SK-N-SH treated with all-trans-retinoic acid at 6 μM for 48 hours (cell line): ENCODE measurements around the gene PINK1.

Experiments
- ATAC-seq: fragments of 200-7000 bp; cut with Tn5 transposase; 3 replicates; pipeline ENCODE4 v1.9.1; 2020; ENCODE audit warnings: mild to moderate bottlenecking, moderate library complexity
- ARNTL ChIP-seq: fragments of 450-650 bp; formaldehyde crosslinking; IDR thresholded peaks from 2 replicates; pipeline ENCODE4 v1.5.0; 2020; ENCODE audit warnings: low read depth, mild to moderate bottlenecking, moderate library complexity, borderline replicate concordance
- BACH2 ChIP-seq: fragments of 250-450 bp; sonication (Bioruptor Pico); IDR thresholded peaks from 2 replicates; pipeline ENCODE4 v1.9.0; 2021; ENCODE audit warnings: mild to moderate bottlenecking, borderline replicate concordance
- CREB5 ChIP-seq: fragments of 250-450 bp; sonication (Bioruptor Pico); IDR thresholded peaks from 2 replicates; pipeline ENCODE4 v1.5.1; 2020; ENCODE audit warnings: low read depth, mild to moderate bottlenecking, moderate library complexity
- CSDC2 ChIP-seq: fragments of 250-450 bp; sonication (Bioruptor Pico); IDR thresholded peaks from 2 replicates; pipeline ENCODE4 v1.5.0; 2020; ENCODE audit warnings: mild to moderate bottlenecking, moderate library complexity
- CSRNP3 ChIP-seq: fragments of 250-450 bp; sonication (Bioruptor Pico); IDR thresholded peaks from 2 replicates; pipeline ENCODE4 v1.5.1; 2021; ENCODE audit warnings: mild to moderate bottlenecking, moderate library complexity
- GLIS3 ChIP-seq: fragments of 250-450 bp; sonication (Bioruptor Pico); IDR thresholded peaks from 2 replicates; pipeline ENCODE4 v1.5.0; 2020; ENCODE audit warnings: mild to moderate bottlenecking, moderate library complexity
- ISL1 ChIP-seq: fragments of 250-450 bp; sonication (Bioruptor Pico); IDR thresholded peaks from 2 replicates; pipeline ENCODE4 v2.1.2; 2022; ENCODE audit warnings: mild to moderate bottlenecking, moderate library complexity
- OSR1 ChIP-seq: fragments of 250-450 bp; sonication (Bioruptor Pico); IDR thresholded peaks from 2 replicates; pipeline ENCODE4 v1.8.0; 2022; ENCODE audit warnings: moderate library complexity, mild to moderate bottlenecking, inconsistent platforms
- PATZ1 ChIP-seq: fragments of 250-450 bp; sonication (Bioruptor Pico); IDR thresholded peaks from 2 replicates; pipeline ENCODE4 v1.8.0; 2020; ENCODE audit warnings: mild to moderate bottlenecking, moderate library complexity, borderline replicate concordance
- POU6F1 ChIP-seq: fragments of 250-450 bp; sonication (Bioruptor Pico); IDR thresholded peaks from 2 replicates; pipeline ENCODE4 v1.8.0; 2021; ENCODE audit warnings: low read depth, mild to moderate bottlenecking, moderate library complexity, borderline replicate concordance
- RARB ChIP-seq: fragments of 250-450 bp; sonication (Bioruptor Pico); IDR thresholded peaks from 2 replicates; pipeline ENCODE4 v1.8.0; 2021; ENCODE audit warnings: mild to moderate bottlenecking, moderate library complexity
- SNAI2 ChIP-seq: fragments of 250-450 bp; sonication (Bioruptor Pico); IDR thresholded peaks from 2 replicates; pipeline ENCODE4 v1.5.0; 2020; ENCODE audit warnings: mild to moderate bottlenecking, moderate library complexity
- TCF4 ChIP-seq: fragments of 250-450 bp; sonication (Bioruptor Pico); IDR thresholded peaks from 2 replicates; pipeline ENCODE4 v1.8.0; 2021; ENCODE audit warnings: mild to moderate bottlenecking, moderate library complexity, borderline replicate concordance
- TOX ChIP-seq: fragments of 250-450 bp; sonication (Bioruptor Pico); IDR thresholded peaks from 2 replicates; pipeline ENCODE4 v1.8.0; 2021; ENCODE audit warnings: mild to moderate bottlenecking, moderate library complexity, borderline replicate concordance
- TSHZ2 ChIP-seq: fragments of 250-450 bp; sonication (Bioruptor Pico); IDR thresholded peaks from 2 replicates; pipeline ENCODE4 v1.5.0; 2020; ENCODE audit warnings: mild to moderate bottlenecking, moderate library complexity
- ZC3H10 ChIP-seq: fragments of 250-450 bp; sonication (Bioruptor Pico); IDR thresholded peaks from 2 replicates; pipeline ENCODE4 v1.5.1; 2021; ENCODE audit warnings: mild to moderate bottlenecking, moderate library complexity
- ZFP3 ChIP-seq: fragments of 250-450 bp; sonication (Bioruptor Pico); IDR thresholded peaks from 2 replicates; pipeline ENCODE4 v1.5.0; 2020; ENCODE audit warnings: mild to moderate bottlenecking, moderate library complexity
- ZFP30 ChIP-seq: fragments of 450-650 bp; formaldehyde crosslinking; IDR thresholded peaks from 2 replicates; pipeline ENCODE4 v1.5.0; 2022; ENCODE audit warnings: mild to moderate bottlenecking, moderate library complexity
- ZNF565 ChIP-seq: fragments of 450-650 bp; formaldehyde crosslinking; conservative IDR thresholded peaks from 2 replicates; pipeline ENCODE4 v1.5.0; 2020; ENCODE audit warnings: low read depth, mild to moderate bottlenecking, moderate library complexity
- ZNF70 ChIP-seq: fragments of 450-650 bp; formaldehyde crosslinking; IDR thresholded peaks from 2 replicates; pipeline ENCODE4 v1.5.0; 2020; ENCODE audit warnings: mild to moderate bottlenecking, moderate library complexity
- ZNF8 ChIP-seq: fragments of 450-650 bp; formaldehyde crosslinking; IDR thresholded peaks from 2 replicates; pipeline ENCODE4 v1.5.0; 2020; ENCODE audit warnings: mild to moderate bottlenecking, moderate library complexity

Gene PINK1

GRCh38 chr1:20682571-20683236 is 49.4 kb downstream of the PINK1 start (continued):
- TF ChIP-seq PATZ1 (no peak), CREB5 (CRISPR knock-in tag) (no peak), TCF4 (CRISPR knock-in tag) (no peak), ZNF565 (CRISPR knock-in tag) (no peak)

GRCh38 chr1:20683614-20684013 is 50.4 kb downstream of the PINK1 start:
- ATAC-seq, result no peak
- TF ChIP-seq ZC3H10 (CRISPR knock-in tag) (no peak), OSR1 (no peak), POU6F1 (CRISPR knock-in tag) (no peak), TCF4 (CRISPR knock-in tag) (no peak), ZFP3 (no peak)

GRCh38 chr1:20684050-20684620 is 50.9 kb downstream of the PINK1 start:
- ATAC-seq, result no peak
- TF ChIP-seq ARNTL (CRISPR knock-in tag), result no peak
- no peak for TF ChIP-seq ZFP30 (CRISPR knock-in tag)
- TF ChIP-seq TOX, result no peak
- TF ChIP-seq CREB5 (CRISPR knock-in tag), result no peak
- no peak for TF ChIP-seq PATZ1
- TF ChIP-seq CSRNP3, result no peak
- no peak for TF ChIP-seq ZNF70 (CRISPR knock-in tag)
- TF ChIP-seq GLIS3 (CRISPR knock-in tag), result no peak
- no peak for TF ChIP-seq POU6F1 (CRISPR knock-in tag)
- TF ChIP-seq CSDC2, result no peak
- no peak for TF ChIP-seq OSR1
- TF ChIP-seq RARB, result no peak
- no peak for TF ChIP-seq TSHZ2 (CRISPR knock-in tag)
- no peak for TF ChIP-seq SNAI2 (CRISPR knock-in tag)
- no peak for TF ChIP-seq ZC3H10 (CRISPR knock-in tag)
- TF ChIP-seq ISL1 (CRISPR knock-in tag), result no peak
- TF ChIP-seq BACH2, result no peak
- TF ChIP-seq ZNF8, result no peak
- no peak for TF ChIP-seq ZNF565 (CRISPR knock-in tag)
